ENCODE measurements around the gene DNAJC1.
A peak's percentile ranks its signal among the peaks of the same experiment; 100 is the strongest.
"Not testable (repeated sequence)": the region's sequence is repeated elsewhere in the genome, so short reads cannot be mapped to it uniquely, and the experiment has no call there.

Gene DNAJC1, protein sequence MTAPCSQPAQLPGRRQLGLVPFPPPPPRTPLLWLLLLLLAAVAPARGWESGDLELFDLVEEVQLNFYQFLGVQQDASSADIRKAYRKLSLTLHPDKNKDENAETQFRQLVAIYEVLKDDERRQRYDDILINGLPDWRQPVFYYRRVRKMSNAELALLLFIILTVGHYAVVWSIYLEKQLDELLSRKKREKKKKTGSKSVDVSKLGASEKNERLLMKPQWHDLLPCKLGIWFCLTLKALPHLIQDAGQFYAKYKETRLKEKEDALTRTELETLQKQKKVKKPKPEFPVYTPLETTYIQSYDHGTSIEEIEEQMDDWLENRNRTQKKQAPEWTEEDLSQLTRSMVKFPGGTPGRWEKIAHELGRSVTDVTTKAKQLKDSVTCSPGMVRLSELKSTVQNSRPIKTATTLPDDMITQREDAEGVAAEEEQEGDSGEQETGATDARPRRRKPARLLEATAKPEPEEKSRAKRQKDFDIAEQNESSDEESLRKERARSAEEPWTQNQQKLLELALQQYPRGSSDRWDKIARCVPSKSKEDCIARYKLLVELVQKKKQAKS

DNA sequence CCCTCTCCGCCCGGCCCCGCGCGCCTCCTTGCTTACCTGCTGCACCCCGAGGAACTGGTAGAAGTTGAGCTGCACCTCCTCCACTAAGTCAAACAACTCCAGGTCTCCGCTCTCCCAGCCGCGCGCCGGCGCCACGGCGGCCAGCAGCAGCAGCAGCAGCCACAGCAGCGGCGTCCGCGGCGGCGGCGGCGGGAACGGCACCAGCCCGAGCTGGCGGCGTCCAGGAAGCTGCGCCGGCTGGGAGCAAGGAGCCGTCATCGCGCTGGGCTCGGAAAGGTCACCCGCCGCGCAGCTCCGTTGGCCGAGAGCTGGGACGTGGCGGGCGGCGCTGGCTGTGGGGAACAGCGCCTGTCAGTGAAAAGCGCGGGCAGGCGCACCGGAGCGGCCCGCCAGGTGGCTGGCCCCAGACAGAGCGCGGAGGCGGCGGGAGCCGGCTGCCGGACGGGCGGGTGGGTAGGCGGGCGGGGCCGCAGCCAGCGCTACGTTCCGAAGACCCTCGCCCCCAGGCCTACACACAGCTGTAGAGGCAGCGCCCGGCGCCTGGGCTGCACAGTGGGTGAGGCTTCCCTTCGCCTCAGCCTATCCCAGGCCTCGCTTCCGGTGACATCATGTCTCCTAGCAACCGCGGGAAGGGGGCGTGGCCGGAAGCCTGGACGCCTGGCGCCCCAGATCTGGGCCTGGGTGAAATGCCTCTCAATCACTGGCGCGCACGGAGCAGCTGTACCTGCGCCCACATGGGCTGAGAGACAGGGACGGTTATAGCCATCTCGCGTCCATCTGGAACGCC, at the start of gene DNAJC1:
DNAJC1 (minus strand) TSS at position 554 of the 787 bp plus-strand sequence; CDS start at position 258, 296 bp downstream.
- peak; percentile 98 for DNase-seq (ENCODE audit: low spot score)

DNA sequence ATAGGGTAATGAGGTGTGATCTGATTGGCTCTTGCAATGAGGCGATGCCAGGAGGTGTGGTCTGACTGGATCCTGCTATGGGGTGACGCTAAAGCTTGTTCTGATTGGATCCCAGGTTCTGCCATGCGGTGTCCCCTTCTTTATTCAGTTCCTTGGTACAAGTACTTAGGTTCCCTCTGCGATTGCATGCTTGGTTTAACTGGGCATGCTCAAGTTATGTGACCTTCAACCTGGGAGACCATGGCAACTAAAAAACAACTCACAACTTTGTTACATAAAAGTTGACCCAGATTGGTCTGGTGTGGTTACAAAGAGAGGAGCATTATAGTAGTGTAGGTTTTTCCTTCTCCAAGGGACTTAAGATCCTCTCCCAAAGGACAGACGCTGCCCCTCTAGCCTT, 49.5 kb upstream of the DNAJC1 start:
- DNase-seq (ENCODE audit: low spot score) = no peak

DNA sequence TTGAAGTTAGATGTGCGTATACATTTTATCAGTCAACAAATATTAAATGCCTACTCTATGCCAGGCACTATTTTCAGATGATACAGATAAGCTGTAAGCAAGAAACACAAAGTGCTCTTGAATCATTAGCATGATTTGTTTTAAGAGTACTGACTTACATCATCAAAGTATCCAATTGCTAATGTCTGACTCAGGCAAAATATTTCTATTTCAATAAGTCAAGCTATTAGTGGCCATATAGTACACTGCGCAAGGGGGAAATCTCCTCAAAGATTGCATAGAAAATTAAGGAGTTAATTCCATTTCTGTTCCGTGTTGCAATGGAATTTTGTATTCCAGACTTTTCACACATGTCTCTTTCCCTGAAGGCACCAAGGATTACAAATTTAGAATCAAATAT, 46.1 kb upstream of the DNAJC1 start:
- no peak for DNase-seq (ENCODE audit: low spot score)

DNA sequence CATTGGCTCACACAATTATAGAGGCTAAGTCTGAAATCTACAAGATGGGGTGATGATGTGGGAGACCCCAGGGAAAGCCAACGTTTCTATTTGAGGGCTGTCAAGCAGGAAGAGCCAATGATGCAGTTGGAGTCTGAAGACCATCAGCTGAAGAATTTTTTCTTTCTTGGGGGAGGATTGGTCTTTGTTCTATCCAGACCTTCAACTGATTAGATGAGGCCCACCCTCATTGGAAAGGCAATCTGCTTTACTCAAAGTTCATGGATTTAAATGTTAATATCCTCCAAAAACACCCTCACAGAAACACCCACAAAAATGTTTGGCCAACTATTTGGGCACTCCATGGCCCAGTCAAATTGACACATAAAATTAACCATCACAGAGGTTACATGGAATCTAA, 44.3 kb upstream of the DNAJC1 start:
- DNase-seq (ENCODE audit: low spot score) = no peak

- no peak for DNase-seq (ENCODE audit: low spot score)
Measured at GRCh38 chr10:22043327-22043633, 39.8 kb upstream of the DNAJC1 start.

DNA sequence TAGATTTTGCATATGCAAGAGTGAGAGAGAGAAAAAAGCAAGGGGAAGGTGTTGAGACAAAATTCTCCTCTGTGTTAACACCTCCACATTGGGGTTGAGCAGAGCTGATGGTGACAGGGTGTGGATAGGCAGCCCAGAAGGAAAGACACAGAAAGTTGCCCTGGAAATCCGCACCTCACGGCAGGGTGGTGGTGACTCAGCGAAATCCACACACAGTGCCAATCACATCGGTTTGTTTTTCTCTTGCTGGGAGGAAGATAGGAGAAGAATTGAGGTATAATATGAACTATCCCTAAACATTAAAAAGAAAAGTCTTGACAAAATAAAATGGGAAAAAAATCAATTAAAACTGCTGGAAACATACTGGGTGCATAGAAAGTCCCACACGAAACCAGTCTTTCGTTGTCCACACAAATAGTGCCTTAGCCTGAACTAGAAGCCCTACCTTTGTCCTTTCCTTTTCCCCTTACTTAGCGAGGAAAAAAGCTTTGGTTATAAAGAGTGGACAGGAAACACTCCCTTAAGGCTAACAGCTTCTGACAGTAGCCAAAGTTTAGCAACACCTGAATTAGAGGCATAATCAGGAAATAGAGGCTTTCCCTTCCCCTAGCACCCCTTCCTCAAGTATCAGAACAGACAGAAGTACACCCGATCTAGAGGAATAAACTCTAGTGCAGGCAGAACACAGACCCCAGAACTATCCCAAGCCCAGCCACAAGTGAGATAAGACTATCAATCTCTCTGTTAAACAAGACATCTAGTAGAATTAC, 39.2 kb upstream of the DNAJC1 start:
- no peak for DNase-seq (ENCODE audit: low spot score)

GRCh38 chr10:22034333-22034732, 30.8 kb upstream of the DNAJC1 start:
- no peak for DNase-seq (ENCODE audit: low spot score)

- not testable (repeated sequence) for DNase-seq (ENCODE audit: low spot score)
Measured at GRCh38 chr10:22032268-22032667, 28.7 kb upstream of the DNAJC1 start.

DNA sequence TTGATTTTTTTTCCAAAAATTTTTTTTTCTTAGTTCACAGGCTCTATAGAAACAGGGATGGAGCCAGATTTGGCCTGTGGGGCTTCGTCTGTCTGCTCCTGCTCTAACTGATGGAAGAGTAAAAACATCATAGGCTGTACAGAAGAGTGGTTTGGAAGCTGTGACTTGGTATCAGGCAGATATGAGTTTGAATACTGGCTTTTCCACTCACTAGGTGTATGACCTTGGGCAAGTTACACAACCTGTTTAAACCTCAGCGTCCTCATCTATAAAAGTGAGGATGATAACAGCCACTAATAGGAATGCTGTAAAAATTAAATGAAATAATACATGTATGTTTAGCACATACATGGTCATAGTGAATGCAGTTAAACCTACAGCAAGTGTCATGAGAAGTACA, 26.9 kb upstream of the DNAJC1 start:
- DNase-seq (ENCODE audit: low spot score) = no peak

- no peak for DNase-seq (ENCODE audit: low spot score)
Measured at GRCh38 chr10:22029445-22030236, 26.1 kb upstream of the DNAJC1 start.

GRCh38 chr10:22027364-22028238, 24.1 kb upstream of the DNAJC1 start:
- no peak for DNase-seq (ENCODE audit: low spot score)

- no peak for DNase-seq (ENCODE audit: low spot score)
Measured at GRCh38 chr10:22026287-22026686, 22.8 kb upstream of the DNAJC1 start.

GRCh38 chr10:22023508-22023907, 20.0 kb upstream of the DNAJC1 start:
- DNase-seq (ENCODE audit: low spot score) = no peak

DNA sequence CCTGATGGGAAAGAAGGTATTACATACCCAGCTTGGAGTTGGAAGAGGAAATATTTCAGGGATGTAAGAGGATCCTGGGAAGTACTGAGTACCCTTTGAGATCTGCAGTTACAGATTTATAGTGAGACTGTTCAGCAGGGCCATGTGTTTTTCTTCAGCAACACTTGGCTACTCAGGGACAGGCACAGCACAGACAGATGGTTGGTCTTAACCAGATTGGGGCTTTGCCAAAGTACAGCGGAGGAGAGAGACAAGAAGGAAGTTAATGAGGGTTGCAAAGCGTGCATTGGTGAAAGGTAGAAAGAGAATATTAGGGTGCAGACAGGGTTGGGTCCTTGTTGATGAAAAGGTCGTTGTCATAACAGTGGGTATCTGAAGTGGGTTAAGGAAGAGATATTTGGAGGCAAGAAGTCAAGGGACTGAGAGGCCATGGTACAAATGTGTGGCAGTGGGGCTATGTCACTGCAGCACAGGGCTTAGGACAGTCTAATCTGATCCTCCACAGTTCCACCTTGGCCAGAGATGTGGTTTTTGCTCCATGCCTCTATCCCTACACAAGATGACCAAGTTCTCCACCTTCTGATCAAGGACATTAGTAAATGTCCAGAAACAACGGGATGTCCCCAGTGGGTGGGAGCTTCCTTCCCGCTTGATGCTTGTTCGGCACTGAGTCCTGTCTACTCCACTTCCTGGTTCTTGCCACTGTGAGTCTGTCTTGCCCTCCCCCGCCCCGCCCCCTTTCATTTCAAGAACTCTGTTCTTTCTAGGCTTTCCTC, 18.9 kb upstream of the DNAJC1 start:
- DNase-seq (ENCODE audit: low spot score) = no peak

- not testable (repeated sequence) for DNase-seq (ENCODE audit: low spot score)
Measured at GRCh38 chr10:22021144-22021543, 17.6 kb upstream of the DNAJC1 start.

DNA sequence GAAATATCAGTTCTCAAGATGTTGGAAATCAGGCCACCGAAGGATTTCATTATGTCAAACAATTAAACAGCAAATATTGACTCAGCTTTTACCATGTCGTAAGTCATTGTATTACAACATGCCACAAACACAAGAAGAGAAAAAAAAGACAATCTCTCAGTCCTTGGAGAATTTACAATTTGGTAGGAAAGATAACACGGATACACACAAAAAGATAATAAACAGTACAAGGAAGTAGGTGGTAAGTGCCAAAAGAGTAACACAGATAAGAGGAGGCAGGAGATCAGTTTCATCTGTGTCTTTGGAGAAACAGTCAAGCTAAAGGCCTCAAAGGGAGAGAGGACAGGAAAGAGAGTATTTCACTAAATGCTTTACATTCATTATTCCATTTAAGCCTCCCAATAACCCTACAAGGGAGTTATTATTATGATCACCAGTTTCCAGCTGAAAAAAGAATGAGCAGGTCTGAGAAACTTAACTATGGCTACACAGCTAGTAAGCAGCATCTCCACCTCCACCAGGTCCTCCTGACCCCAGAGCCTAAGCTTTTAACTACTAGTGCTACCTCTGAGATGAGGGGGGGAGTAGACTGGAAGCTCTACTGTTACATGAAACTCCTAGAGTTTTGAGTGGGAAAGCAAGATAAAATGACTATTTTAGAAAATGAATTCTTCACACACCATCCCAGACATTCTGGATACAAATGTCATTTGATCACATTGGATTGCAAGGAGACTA, 13.9 kb upstream of the DNAJC1 start:
- DNase-seq (ENCODE audit: low spot score) = no peak

GRCh38 chr10:22016046-22016705, 12.6 kb upstream of the DNAJC1 start:
- no peak for DNase-seq (ENCODE audit: low spot score)

GRCh38 chr10:22010973-22011408, 7.5 kb upstream of the DNAJC1 start:
- DNase-seq (ENCODE audit: low spot score) = no peak

All from AG20443 (cell line).